ENCODE data around the gene PNPLA7.
"Not testable (repeated sequence)": the region's sequence is repeated elsewhere in the genome, so short reads cannot be mapped to it uniquely, and the experiment has no call there.

PNPLA7 gene

DNA sequence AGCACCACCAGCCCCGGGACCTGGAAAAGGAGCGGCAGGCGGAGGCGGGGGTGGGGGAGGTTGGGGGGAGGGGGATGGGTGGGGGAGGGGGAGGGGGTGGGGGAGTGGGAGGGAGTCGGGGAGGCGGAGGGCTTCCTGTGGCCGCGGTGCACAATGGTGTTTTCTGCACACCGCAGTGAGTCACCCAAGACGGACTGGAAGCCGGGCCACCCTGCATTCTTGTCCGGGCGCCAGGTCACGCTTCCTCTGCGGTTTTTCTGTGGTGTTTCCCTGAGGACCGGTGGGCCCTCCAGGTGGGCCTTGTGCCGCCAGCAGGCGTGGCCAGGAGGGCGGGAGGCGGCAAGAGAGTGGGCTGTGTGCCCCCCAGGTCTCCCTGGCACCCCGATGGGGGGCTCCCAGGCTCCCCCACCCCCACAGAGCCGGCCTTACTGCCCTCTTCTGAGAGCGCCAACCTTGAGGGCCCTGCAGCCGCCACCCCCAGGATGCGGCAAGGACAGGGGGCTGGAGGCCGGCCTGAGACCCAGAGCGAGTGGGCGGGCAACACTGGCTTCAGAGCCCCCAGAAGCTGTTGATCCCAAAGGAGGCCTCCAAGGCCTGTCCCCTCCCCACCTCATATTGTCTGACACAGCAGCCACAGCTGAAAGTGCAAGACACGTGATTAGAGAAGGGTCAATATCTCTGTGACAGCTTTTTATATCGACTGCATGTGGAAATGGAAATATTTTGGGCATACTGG is 138.4 kb downstream of the PNPLA7 start:
- no peak for DNase-seq

DNA sequence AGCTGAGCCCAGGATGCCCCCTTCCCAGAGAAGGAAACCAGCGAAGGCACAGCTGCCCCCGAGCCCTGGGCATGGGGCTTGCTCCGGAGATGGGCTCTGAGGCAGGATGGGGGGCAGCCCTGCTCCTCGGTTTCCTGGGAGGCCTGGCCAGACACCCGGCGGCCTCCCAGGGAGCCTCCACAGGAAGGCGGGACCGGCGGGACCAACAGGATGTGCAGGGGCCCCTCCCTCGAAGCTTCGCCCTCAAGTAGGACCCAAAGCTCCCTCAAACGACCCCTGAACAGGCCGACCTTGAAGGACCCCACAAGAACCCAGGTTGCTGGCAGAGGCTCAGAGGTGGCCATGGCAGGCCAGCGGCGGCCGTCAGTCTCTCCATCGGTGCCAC is 138.9 kb downstream of the PNPLA7 start:
- no peak for DNase-seq

DNA sequence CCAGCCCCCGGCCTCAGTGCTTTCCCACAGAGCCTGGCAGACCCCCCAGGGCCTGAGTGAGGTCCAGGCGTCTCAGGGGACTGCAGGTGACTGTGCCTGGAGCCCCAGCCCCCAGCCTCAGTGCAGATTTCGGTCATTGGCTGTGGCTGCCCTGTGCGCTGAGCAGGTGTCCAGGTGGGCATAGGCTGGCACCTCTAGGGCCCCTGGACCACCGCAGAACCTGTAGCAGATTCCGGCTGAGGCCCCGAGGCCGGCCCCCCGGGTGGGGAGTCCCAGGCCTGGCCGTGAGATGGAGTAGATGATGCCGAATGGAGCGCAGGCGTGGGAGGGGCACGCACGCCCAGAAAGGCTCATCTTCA is 139.3 kb downstream of the PNPLA7 start:
- DNase-seq: no peak

DNA sequence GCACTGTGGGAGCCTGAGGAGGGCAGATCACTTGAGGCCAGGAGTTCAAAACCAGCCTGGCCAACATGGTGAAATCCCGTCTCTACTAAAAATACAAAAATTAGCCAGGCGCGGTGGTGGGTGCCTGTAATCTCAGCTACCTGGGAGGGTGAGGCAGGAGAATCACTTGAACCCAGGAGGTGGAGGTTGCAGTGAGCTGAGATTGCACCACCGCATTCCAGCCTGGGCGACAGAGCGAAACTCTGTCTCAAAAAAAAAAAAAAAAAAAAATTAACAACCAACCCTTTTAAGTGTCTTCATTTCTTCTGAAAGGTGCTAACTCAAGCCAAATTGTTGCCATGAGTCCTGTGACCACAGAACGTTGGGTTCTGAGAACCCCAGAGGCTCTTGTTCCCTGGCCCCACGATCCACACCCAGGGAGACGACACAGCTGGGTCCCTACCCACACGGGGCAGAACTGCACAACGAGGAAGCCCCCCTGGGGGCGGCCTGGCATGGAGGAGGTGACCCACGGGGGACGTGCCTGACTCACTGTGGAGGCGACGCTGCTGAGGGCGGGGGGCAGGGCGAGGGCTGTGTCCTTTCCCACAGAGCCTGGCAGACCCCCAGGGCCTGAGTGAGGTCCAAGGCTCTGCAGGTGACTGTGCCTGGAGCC is 139.8 kb downstream of the PNPLA7 start:
- not testable (repeated sequence) for DNase-seq
